H7 (cell line): ENCODE measurements around the gene PTMA. TPM values are rescaled to one million over a fixed set of nuclear protein-coding genes. Genes with fewer than 3 reads are reported as not detected.
"Not testable (repeated sequence)": the region's sequence is repeated elsewhere in the genome, so short reads cannot be mapped to it uniquely, and the experiment has no call there.

Experiments
- DNase-seq: peaks from one replicate; pipeline ENCODE4 v3.0.0; 2012
- H3K27me3 ChIP-seq: 2 replicates; pipeline ENCODE4 v1.6.0; 2011; ENCODE audit warnings: mild to moderate bottlenecking, low read length; ENCODE audit not compliant: control insufficient read depth, insufficient read depth
- H3K36me3 ChIP-seq: replicated peaks from 2 replicates; pipeline ENCODE4 v1.5.1; 2011; ENCODE audit warnings: low read length; ENCODE audit not compliant: control insufficient read depth, insufficient read depth
- H3K4me3 ChIP-seq: 2 replicates; pipeline ENCODE4 v1.5.1; 2011; ENCODE audit warnings: low read depth, mild to moderate bottlenecking, control low read depth, low read length, moderate library complexity; ENCODE audit not compliant: insufficient read depth
- total RNA-seq: library from RNA; depleted of rRNA; stranded (reverse); fragments of >200 nt; shearing (Covaris generic); gene quantifications from 2 replicates; pipeline ENCODE4 v1.2.3, GENCODE V29; 2014; rRNA removed

PTMA gene, protein sequence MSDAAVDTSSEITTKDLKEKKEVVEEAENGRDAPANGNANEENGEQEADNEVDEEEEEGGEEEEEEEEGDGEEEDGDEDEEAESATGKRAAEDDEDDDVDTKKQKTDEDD
- 2,153 and 2,302 TPM in 2 replicates for total RNA-seq

DNA sequence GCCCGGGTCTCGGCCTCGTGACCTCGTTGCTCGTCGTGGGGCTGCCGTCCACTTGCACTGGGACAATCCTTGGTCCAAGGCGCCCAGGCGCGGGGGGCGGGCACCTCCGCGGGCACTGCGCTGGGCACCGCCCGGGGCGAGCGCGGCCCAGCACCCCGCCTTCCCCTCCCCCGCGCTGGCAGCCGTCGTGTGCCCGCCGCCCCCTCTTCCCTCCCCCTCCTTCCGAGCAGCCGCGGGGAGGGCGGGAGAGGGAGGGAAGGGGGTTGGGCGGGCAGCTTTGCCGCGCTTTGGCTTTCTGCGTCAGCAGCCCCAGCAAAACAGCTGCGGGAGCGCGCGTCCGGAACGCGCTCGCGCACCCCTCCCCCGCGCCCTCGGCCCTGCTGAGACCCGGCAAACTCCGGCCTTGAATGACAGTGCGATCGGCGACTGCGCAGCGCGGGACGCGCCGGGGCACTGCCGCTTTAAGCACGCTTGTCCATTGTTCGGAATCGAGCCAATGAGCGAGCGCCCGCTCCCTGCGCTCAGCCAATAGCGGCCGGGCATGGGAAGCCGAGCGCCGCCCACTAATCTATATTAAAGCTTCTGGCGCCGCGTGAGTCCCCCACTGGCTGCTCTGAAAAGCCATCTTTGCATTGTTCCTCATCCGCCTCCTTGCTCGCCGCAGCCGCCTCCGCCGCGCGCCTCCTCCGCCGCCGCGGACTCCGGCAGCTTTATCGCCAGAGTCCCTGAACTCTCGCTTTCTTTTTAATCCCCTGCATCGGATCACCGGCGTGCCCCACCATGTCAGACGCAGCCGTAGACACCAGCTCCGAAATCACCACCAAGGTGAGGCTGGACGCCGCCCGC lies at the start of gene PTMA:
TSS of gene PTMA (plus strand) at position 599 of the 846 bp plus-strand sequence. CDS start at position 781, 182 bp downstream.
- Histone ChIP-seq H3K4me3 (peak within 1 kb of the TSS; percentile 99), H3K36me3 (peaks cover 16% of the 10 kb centered on the region), H3K27me3 (no peaks in the 10 kb centered on the region)
- DNase-seq, result peak; percentile 98

DNA sequence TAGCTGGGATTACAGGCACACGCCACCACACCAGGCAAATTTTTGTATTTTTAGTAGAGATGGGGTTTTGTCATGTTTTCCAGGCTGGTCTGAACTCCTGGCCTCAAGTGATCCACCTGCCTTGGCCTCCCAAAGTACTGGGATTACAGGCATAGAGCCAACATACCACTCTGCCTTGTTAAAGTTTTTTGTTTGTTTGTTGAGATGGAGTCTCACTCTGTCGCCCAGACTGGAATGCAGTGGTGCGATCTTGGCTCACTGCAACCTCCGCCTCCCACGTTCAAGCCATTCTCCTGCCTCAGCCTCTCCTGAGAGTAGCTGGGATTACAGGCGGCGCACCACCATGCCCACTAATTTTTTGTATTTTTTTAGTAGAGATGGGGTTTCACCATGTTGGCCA lies 48.3 kb upstream of the PTMA start:
- not testable (repeated sequence) for H3K36me3 ChIP-seq, DNase-seq, H3K4me3 ChIP-seq, H3K27me3 ChIP-seq

DNA sequence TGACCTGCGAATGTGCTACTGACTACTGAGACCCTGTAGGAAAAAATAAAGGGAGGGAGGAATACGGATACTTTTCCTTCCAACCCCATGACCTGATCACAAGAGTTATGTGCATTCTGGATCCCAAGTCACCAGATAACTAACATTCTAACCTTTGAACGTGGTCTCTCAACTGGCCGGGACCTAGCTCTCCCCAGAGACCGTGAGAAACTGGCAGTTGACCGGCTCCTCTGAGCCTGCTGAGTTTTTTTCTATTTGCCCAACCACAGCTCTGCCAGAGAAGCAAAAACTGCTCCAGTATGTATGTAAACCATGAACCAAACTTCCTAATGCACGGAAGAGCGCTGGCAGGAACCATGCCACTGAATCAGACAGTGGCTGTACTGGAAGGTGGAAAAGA lies 47.5 kb upstream of the PTMA start:
- H3K36me3 ChIP-seq, result no peaks in the 10 kb centered on the region
- peak; percentile 20 for DNase-seq
- H3K27me3 ChIP-seq, result peaks cover 2% of the 10 kb centered on the region
- no peak overlapping the region for H3K4me3 ChIP-seq

DNA sequence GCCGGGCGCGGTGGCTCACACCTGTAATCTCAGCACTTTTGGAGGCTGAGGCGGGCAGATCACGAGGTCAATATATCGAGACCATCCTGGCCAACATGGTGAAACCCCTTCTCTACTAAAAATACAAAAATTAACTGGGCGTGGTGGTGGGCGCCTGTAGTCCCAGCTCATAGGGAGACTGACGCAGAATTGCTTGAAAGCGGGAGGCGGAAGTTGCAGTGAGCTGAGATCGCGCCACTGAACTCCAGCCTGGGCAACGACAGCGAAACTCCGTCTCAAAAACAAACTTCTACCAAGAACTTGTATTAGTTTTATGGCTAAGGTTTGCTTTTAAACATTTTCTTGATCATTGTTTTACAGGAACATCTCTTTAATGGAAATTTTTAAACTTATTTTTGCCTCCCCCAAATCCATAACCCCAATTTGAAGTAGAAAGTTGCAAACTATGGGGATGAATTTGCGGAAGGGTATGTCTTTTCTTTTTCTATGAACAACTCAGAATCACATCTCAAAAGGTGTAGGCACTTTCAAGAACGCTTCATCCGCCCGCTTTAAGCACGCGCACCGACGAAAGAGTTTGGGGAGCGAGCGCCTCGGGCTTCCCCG lies 46.8 kb upstream of the PTMA start:
- no peak for DNase-seq
- Histone ChIP-seq H3K27me3 (peaks cover 2% of the 10 kb centered on the region), H3K4me3 (peak overlapping the region; percentile 43), H3K36me3 (no peaks in the 10 kb centered on the region)

DNA sequence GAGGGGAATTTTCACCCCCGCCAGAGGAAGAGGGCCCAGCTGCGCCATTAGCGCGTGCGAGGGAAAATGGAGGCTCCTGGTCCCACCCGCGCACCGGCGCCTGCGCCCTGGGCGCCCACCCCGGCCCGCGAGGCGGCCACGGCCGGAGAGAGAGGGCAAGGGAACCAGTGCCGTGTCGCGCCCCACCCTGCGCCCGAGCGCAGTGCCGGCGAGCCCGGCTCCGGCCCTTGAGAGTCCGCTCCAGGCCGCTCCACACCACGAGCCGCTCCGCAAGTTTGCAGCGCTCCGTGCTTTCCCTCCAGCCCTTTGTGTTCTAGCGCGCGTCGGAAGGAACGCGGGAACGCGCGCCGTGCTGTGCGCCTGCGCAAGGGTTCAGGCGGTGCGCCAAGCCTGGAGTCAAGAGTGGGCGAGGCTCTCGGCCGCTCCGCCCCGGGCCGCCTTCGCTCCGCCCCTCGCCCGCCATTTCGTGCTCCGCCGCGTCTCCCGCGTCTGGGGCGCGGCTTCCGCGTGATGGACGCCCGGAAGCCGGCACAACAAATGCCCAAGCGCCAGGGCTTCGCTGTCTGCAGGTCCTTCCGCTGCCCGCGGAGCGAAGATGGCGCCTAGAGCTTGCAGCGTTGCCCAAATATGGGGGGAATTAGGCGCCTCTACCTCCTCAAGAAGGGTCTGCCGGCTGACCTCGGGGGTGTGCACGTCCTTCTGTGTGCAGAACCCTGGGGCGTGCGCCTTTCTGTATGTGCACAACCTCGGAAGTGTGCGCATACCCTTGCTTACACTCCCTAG lies 46.1 kb upstream of the PTMA start:
- Histone ChIP-seq H3K36me3 (no peaks in the 10 kb centered on the region), H3K4me3 (peak overlapping the region; percentile 43), H3K27me3 (peaks cover 2% of the 10 kb centered on the region)
- DNase-seq, result peak; percentile 98

DNA sequence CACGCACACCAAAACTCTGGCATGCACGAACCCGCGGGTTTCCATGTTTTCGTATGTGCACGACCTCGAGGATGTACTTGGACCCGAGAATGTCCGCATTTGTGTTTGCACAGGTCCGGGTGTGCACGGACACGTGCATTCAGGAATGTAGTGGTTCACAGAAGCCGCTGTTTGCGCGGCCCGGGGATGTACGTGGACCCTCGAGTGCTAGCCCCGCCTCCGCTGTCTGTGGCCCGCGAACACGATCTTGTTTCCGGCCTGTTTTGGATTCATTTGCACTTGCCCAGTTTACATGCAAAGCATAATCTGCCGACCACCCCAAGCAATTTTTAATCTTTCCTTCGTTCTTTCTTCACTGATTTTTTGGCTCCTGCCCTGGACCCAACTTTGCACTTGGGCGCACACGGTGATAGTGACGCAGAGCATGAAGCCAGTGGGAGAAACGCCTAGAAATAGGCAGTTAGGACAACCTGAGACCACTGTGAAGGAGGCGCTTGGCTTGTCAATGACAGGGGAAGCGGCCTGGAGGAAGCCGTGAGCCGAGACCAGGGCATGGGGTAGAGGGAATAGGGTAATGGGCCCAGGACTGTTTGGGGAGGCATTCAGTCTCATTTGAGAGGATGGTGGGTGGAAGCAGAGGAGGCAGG lies 45.4 kb upstream of the PTMA start:
- DNase-seq, result peak; percentile 44
- peaks cover 2% of the 10 kb centered on the region for H3K27me3 ChIP-seq
- H3K4me3 ChIP-seq, result peak overlapping the region; percentile 31
- H3K36me3 ChIP-seq, result no peaks in the 10 kb centered on the region

DNA sequence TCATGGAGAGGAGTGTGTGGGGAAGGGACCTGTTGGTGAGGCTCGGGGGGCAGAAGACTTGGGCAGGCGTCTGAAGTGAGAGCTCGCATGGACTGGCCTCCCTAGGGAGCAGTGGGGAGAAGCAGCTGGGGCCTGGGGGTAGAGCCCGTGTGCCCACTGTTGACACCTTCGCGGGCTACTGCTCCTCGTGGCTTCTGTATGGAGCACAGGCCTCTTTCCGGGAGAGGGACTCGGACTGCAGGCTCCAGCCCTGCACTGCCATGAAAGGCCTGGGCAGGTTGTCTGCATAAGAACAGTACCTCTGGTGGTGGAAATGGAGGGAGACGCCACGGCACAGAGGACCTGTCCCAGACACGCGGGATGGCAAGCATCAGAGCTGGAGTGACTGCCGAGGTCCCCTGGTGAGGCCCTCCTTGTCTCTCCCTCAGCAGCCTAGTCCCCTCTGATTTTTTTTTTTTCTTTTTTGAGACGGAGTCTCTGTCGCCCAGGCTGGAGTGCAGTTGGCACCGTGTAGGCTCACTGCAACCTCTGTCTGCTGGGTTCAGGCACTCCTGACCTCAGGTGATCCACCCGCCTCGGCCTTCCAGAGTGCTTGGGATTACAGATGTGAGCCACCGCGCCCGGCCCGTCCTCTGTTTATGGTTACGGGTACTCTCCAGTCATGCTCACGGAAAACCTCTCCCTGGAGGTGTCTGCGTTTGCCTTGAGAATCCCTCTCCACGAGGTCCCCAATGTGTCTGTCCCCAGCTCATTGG lies 44.7 kb upstream of the PTMA start:
- peak; percentile 58 for DNase-seq
- Histone ChIP-seq H3K4me3 (no peak overlapping the region), H3K36me3 (no peaks in the 10 kb centered on the region), H3K27me3 (peaks cover 2% of the 10 kb centered on the region)

DNA sequence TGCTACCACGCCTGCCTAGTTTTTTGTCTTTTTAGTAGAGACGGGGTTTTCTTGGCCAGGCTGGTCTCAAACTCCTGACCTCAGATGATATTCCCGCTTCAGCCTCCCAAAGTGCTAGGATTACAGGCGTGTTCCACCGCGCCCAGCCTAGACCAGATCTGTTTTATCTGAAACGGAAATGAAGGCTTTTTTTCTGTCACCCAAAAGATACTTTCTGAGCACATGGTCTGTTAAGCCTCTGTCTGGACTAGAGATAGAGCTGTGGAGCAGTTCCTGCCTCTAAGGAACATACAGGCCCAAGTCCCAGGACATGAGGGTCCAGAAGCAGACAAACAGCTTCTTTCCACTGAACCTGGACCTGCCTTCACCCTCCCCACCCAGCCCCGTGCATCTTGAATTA lies 43.6 kb upstream of the PTMA start:
- no peak for DNase-seq
- no peaks in the 10 kb centered on the region for H3K36me3 ChIP-seq
- no peak overlapping the region for H3K4me3 ChIP-seq
- peaks cover 2% of the 10 kb centered on the region for H3K27me3 ChIP-seq

DNA sequence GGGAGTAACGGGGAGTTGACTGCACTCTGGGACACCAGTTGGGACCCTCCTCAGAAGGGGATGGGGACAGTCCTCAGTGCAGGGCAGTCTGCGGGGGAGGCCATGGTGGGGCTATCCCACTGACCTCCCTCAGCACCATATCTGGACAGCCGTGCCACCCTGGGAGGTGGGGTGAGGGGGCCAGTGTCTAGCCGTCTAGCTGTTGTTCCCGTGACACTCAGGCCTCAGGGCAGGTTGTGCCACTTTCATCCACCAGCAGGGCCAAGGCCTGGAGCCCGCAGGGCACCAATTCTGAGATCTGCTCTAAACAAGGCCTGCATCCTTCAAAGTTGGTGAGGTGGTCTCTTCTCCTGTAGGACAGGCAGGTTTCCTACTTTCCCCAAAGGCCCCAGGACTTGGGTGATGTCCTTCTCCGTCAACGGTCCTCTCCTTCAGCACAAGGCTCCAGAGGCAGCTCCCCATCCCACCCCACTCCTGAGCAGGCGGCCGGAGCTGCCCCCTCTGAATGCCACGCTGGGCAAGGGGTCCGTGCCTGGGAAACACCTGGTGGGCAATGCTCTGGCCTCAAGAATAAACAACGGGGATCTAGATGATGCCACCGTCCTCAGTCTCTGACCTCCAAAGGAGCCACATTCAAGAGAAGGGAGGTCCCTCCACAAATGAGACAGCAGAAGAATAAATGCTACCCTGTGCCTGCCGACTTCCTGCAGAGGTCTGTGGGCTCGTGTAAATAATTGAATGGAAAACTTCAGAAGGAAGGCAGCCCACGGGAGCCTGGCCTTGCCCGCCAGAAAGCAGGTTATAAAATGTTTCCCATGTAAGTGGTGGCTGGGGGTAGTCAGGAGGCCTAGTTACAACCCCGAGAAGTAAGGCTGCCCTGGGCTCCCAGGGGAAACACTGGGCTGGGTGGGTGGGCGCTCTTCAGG lies 42.8 kb upstream of the PTMA start:
- Histone ChIP-seq H3K27me3 (peaks cover 2% of the 10 kb centered on the region), H3K36me3 (no peaks in the 10 kb centered on the region), H3K4me3 (peak overlapping the region; percentile 34)
- DNase-seq, result peak; percentile 43

DNA sequence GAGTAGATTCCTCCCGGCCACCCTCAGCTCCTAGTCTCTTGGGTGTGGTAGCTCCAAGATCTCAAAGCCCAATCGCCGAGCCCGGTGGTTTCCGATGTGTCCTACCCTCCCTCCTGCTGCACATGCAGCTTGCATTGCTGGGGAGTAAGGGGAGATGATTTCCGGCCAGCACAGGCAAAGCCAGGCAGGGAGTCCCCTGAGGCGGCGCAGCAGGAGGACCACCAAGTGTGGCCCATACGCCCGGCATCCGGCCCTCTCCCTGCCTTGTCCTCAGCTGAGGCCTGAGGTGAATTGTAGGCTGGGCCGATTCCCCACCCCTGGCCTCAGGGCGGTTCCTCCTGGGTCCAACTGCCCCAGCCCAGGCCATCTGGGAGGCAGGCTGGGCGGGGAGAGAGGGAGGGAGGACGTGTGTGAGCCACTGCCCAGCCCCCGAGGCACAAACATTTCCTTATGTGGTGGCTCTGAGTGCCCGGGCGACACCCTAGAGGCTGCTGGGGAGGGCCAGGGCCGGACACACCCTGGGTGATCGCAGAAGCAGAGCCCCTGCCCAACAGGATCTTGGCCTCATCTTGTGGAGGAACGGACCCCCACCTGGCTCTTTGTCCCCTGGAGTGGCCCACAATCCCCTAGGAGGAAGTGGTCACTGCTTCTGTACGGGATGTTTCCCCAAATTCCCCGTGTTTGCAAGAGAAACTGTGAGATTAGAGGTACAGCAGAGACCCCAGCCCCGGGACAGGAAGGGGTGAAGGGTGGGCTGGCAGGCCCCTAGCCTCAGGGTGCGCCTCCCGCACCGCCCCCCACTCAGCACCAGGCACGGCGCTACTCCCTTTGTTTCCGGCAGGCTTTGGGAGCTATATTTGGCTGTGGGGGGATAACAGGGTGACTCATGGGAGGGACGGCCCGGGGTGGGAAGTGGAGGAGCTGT lies 41.9 kb upstream of the PTMA start:
- H3K27me3 ChIP-seq, result no peaks in the 10 kb centered on the region
- peak overlapping the region; percentile 45 for H3K4me3 ChIP-seq
- H3K36me3 ChIP-seq, result no peaks in the 10 kb centered on the region
- DNase-seq, result peak; percentile 93

DNA sequence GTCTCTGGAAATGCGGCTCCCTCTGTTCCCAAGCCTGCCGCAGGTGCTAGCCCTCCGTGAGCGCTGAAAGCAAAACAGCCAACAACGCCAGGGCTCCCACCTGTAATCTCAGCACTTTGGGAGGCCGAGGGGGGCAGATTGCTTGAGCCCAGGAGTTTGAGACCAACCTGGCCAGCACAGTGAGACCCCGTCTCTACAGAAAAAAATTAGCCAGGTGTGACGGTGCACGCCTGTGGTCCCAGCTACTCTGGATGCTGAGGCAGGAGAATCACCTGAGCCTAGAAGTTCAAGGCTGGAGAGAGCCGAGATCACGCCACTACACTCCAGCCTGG lies 41.3 kb upstream of the PTMA start:
- Histone ChIP-seq H3K27me3 (no peaks in the 10 kb centered on the region), H3K36me3 (no peaks in the 10 kb centered on the region), H3K4me3 (peak overlapping the region; percentile 45)
- no peak for DNase-seq

DNA sequence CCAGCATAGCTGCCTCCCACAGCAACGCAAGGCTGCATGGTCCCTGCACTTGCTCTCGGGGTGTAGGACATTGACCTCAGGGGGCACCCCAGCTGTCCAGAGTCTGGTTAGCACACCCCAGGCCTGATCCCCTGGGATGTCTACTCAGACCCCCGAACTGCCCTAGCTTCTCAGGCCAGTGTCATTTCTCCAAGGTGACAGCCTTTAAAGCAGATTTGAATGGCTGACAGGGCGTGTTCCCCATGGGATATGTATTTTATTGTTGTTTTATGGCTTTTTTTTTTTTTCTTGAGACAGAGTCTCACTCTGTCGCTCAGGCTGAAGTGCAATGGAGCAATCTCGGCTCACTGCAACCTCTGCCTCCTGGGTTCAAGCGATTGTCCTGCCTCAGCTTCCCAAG lies 40.8 kb upstream of the PTMA start:
- Histone ChIP-seq H3K27me3 (no peaks in the 10 kb centered on the region), H3K36me3 (no peaks in the 10 kb centered on the region), H3K4me3 (no peak overlapping the region)
- peak; percentile 30 for DNase-seq
